T-helper 2 cell treated with Interferon-gamma antibody and Interleukin-4, amounts not matched to agents 5 μg/mL and 100 μg/mL, for 36 hours (primary cell): ENCODE data around the gene PSMA8.
"Not testable (repeated sequence)": the region's sequence is repeated elsewhere in the genome, so short reads cannot be mapped to it uniquely, and the experiment has no call there.

Experiments used
- DNase-seq: peaks from one replicate; pipeline ENCODE4 v3.0.0; 2021; ENCODE audit warnings: low spot score
- H3K27ac Mint-ChIP-seq: one replicate; pipeline ENCODE4 v1.8.0; 2021; ENCODE audit warnings: mild to moderate bottlenecking, mixed read lengths
- H3K27me3 Mint-ChIP-seq: one replicate; pipeline ENCODE4 v1.8.0; 2021; ENCODE audit warnings: low read depth, mixed read lengths
- H3K36me3 Mint-ChIP-seq: one replicate; pipeline ENCODE4 v1.8.0; 2021; ENCODE audit warnings: low read depth, mixed read lengths
- H3K4me1 Mint-ChIP-seq: one replicate; pipeline ENCODE4 v1.8.0; 2021; ENCODE audit warnings: low read depth, mixed read lengths
- H3K4me3 Mint-ChIP-seq: one replicate; pipeline ENCODE4 v1.8.0; 2022; ENCODE audit warnings: mild to moderate bottlenecking, moderate library complexity, mixed read lengths
- H3K9me3 Mint-ChIP-seq: one replicate; pipeline ENCODE4 v1.8.0; 2021; ENCODE audit warnings: mixed read lengths

PSMA8 gene

GRCh38 chr18:26121994-26122393 lies 11.7 kb upstream of the PSMA8 start:
- DNase-seq, H3K36me3 Mint-ChIP-seq, H3K27me3 Mint-ChIP-seq, H3K4me3 Mint-ChIP-seq, H3K27ac Mint-ChIP-seq, H3K4me1 Mint-ChIP-seq: not testable (repeated sequence)
- H3K9me3 Mint-ChIP-seq = peaks cover 18% of the 10 kb centered on the region

GRCh38 chr18:26127786-26128185 lies 5.9 kb upstream of the PSMA8 start:
- Mint-ChIP-seq H3K9me3 (peaks cover 12% of the 10 kb centered on the region), H3K27ac (no peak overlapping the region), H3K36me3 (no peaks in the 10 kb centered on the region), H3K27me3 (no peaks in the 10 kb centered on the region), H3K4me3 (no peak overlapping the region), H3K4me1 (peaks cover 2% of the 10 kb centered on the region)
- DNase-seq = no peak

DNA sequence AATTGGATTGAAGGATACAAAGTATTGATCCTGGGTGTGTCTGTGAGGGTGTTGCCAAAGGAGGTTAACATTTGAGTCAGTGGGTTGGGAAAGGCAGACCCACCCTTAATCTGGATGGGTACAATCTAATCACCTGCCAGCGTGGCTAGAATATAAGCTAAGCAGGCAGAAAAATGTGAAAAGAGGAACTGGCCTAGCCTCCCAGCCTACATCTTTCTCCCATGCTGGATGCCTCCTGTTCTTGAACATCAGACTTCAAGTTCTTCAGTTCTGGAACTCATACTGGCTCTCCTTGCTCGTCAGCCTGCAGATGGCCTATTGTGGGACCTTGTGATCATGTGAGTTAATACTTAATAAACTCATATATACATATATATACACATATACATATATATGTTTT lies 5.5 kb upstream of the PSMA8 start:
- not testable (repeated sequence) for H3K27me3 Mint-ChIP-seq, H3K4me1 Mint-ChIP-seq, H3K9me3 Mint-ChIP-seq, H3K36me3 Mint-ChIP-seq, DNase-seq, H3K4me3 Mint-ChIP-seq, H3K27ac Mint-ChIP-seq

DNA sequence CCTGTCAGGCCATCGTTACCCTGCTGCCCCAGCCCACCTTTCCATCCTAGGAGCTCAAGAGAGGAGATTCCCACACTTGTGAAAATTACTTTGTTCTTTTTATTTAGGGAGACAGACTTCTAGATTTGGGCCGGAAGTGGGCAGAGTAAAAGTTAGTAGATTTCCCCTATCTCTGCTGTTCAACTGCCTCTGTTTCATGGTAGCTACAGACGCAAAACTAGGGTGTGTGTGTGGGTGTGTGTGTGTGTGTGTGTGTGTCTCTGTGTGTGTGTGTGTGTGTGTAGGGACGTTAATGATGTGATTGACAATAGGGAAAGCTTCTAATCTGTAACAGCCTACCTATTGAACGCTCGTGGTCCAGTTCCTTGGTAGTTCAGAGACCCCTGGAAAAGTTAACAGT lies 438 bp downstream of the PSMA8 start:
- H3K27ac Mint-ChIP-seq = peak overlapping the region; percentile 88
- H3K4me1 Mint-ChIP-seq = peaks cover 6% of the 10 kb centered on the region
- H3K27me3 Mint-ChIP-seq = peaks cover 6% of the 10 kb centered on the region
- no peaks in the 10 kb centered on the region for H3K9me3 Mint-ChIP-seq
- no peaks in the 10 kb centered on the region for H3K36me3 Mint-ChIP-seq
- peak overlapping the region; percentile 80 for H3K4me3 Mint-ChIP-seq
- DNase-seq = no peak

DNA sequence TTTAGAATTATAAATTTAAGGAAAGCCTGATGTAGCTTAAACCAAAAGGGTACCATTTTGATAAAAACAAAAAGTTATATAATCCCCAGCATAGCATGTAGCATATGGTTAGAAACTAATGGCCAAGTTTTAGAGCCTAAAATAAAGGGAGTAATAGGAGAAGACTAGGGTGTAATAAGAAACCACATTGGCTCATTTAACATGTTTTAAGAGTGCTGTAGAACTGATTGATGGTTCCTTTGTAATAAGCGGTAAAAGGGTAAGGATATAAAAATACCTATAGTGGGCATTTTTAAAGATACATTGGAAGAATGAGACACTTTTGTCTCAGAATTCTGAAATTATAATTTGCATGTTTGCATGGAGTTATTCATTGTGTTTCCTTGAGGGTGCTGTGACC lies 1.9 kb downstream of the PSMA8 start:
- Mint-ChIP-seq H3K36me3 (no peaks in the 10 kb centered on the region), H3K9me3 (no peaks in the 10 kb centered on the region), H3K27me3 (peaks cover 6% of the 10 kb centered on the region), H3K27ac (no peak overlapping the region), H3K4me1 (peaks cover 6% of the 10 kb centered on the region), H3K4me3 (no peak overlapping the region)
- no peak for DNase-seq

GRCh38 chr18:26157326-26157725 lies 23.7 kb downstream of the PSMA8 start:
- Mint-ChIP-seq H3K27me3 (no peaks in the 10 kb centered on the region), H3K4me1 (peaks cover 1% of the 10 kb centered on the region), H3K27ac (no peak overlapping the region), H3K9me3 (no peaks in the 10 kb centered on the region), H3K4me3 (no peak overlapping the region), H3K36me3 (no peaks in the 10 kb centered on the region)
- DNase-seq = no peak

GRCh38 chr18:26159353-26159752 lies 25.7 kb downstream of the PSMA8 start:
- DNase-seq = no peak
- H3K27me3 Mint-ChIP-seq = no peaks in the 10 kb centered on the region
- H3K27ac Mint-ChIP-seq = no peak overlapping the region

GRCh38 chr18:26164571-26164970 lies 30.9 kb downstream of the PSMA8 start:
- DNase-seq = no peak

More at GRCh38 chr18:26159353-26159752, 25.7 kb downstream of the PSMA8 start:
- Mint-ChIP-seq H3K36me3 (no peaks in the 10 kb centered on the region), H3K4me1 (peaks cover 1% of the 10 kb centered on the region), H3K9me3 (no peaks in the 10 kb centered on the region), H3K4me3 (no peak overlapping the region)

GRCh38 chr18:26167592-26167991 lies 33.9 kb downstream of the PSMA8 start:
- not testable (repeated sequence) for H3K27me3 Mint-ChIP-seq, H3K27ac Mint-ChIP-seq, H3K36me3 Mint-ChIP-seq, H3K4me1 Mint-ChIP-seq, H3K4me3 Mint-ChIP-seq, H3K9me3 Mint-ChIP-seq, DNase-seq

More at GRCh38 chr18:26164571-26164970, 30.9 kb downstream of the PSMA8 start:
- Mint-ChIP-seq H3K9me3 (no peaks in the 10 kb centered on the region), H3K4me3 (no peak overlapping the region), H3K4me1 (no peaks in the 10 kb centered on the region), H3K27ac (no peak overlapping the region), H3K27me3 (no peaks in the 10 kb centered on the region), H3K36me3 (no peaks in the 10 kb centered on the region)

- no peak for DNase-seq
- H3K4me3 Mint-ChIP-seq = no peak overlapping the region
- H3K36me3 Mint-ChIP-seq = no peaks in the 10 kb centered on the region
- no peaks in the 10 kb centered on the region for H3K9me3 Mint-ChIP-seq
- peaks cover 9% of the 10 kb centered on the region for H3K4me1 Mint-ChIP-seq
- H3K27me3 Mint-ChIP-seq = no peaks in the 10 kb centered on the region
- no peak overlapping the region for H3K27ac Mint-ChIP-seq
These were observed 41.8 kb downstream of the PSMA8 start for GRCh38 chr18:26175481-26175880.

GRCh38 chr18:26176134-26176533 lies 42.5 kb downstream of the PSMA8 start:
- no peak overlapping the region for H3K27ac Mint-ChIP-seq
- H3K4me1 Mint-ChIP-seq = peaks cover 9% of the 10 kb centered on the region
- H3K27me3 Mint-ChIP-seq = no peaks in the 10 kb centered on the region
- DNase-seq = no peak
- H3K4me3 Mint-ChIP-seq = no peak overlapping the region
- no peaks in the 10 kb centered on the region for H3K9me3 Mint-ChIP-seq
- no peaks in the 10 kb centered on the region for H3K36me3 Mint-ChIP-seq

GRCh38 chr18:26181343-26181826 lies 47.7 kb downstream of the PSMA8 start:
- no peak for DNase-seq
- Mint-ChIP-seq H3K36me3 (no peaks in the 10 kb centered on the region), H3K4me3 (no peak overlapping the region), H3K9me3 (no peaks in the 10 kb centered on the region), H3K27me3 (no peaks in the 10 kb centered on the region), H3K27ac (no peak overlapping the region), H3K4me1 (peaks cover 6% of the 10 kb centered on the region)

- no peak for DNase-seq
- Mint-ChIP-seq H3K4me1 (peaks cover 6% of the 10 kb centered on the region), H3K27ac (no peak overlapping the region), H3K9me3 (peaks cover 7% of the 10 kb centered on the region), H3K27me3 (no peaks in the 10 kb centered on the region), H3K36me3 (peaks cover 2% of the 10 kb centered on the region), H3K4me3 (no peak overlapping the region)
These were observed 49.9 kb downstream of the PSMA8 start for GRCh38 chr18:26183395-26184112.

DNA sequence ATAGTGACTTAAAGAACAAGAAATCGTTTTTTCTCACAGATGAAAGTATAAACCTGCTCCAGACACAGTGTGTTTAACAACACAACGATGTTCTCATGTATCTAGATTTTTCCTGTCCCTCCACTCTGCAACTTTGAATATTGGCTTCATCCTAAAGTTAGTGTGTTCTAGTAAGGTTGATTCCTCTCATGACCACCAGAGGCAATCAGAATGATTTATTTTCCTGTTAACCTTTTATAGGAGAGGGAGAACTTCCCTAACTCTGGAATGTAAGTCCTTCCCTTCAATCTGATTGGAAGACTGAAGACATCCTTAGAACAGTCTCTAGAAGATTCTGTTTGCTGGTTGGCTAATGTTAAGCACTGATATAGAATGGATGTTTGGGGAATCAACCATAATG lies 51.6 kb downstream of the PSMA8 start:
- no peak overlapping the region for H3K4me3 Mint-ChIP-seq
- H3K27ac Mint-ChIP-seq = no peak overlapping the region
- no peak for DNase-seq
- H3K9me3 Mint-ChIP-seq = peaks cover 10% of the 10 kb centered on the region
- H3K36me3 Mint-ChIP-seq = peaks cover 5% of the 10 kb centered on the region
- peaks cover 15% of the 10 kb centered on the region for H3K4me1 Mint-ChIP-seq
- H3K27me3 Mint-ChIP-seq = no peaks in the 10 kb centered on the region

DNA sequence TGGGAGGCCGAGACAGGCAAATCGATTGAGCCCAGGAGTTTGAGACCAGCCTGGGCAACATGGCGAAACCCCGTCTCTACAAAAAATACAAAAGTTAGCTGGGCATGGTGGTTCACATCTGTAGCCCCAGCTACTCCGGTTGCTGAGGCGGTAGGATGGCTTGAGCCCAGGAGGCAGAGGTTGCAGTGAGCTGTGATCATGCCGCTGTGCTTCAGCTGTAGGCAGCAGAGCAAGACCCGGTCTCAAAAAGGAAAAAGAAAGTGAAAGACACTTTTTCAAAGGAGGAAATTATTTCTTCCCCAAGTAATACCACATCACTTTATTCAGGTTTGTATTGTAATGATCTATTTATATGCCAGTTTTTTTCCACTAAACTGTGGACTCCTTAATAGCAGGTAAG lies 56.8 kb downstream of the PSMA8 start:
- H3K4me1 Mint-ChIP-seq = peaks cover 18% of the 10 kb centered on the region
- H3K27me3 Mint-ChIP-seq = no peaks in the 10 kb centered on the region
- peak overlapping the region; percentile 85 for H3K27ac Mint-ChIP-seq
- peaks cover 10% of the 10 kb centered on the region for H3K9me3 Mint-ChIP-seq
- H3K36me3 Mint-ChIP-seq = peaks cover 5% of the 10 kb centered on the region
- DNase-seq = peak; percentile 19
- H3K4me3 Mint-ChIP-seq = peak overlapping the region; percentile 81
